Activated CD8-positive, alpha-beta T cell treated with anti-CD3 and anti-CD28 coated beads for 36 hours (primary cell): ENCODE results near the gene NECAB3. TPM values are rescaled to one million over a fixed set of nuclear protein-coding genes. Genes with fewer than 3 reads are reported as not detected.

Experiments used
- ATAC-seq: fragments of 200-7000 bp; cut with Tn5 transposase; one replicate; pipeline ENCODE4 v1.10.0; 2021; ENCODE audit warnings: mild to moderate bottlenecking, moderate library complexity
- CTCF ChIA-PET: fragments of 350-600 bp; sonication (Branson Sonifier 250); formaldehyde crosslinking; loops from one replicate; lab custom pipeline; 2021; ENCODE audit warnings: antibody characterized with exemption; lab: Charles Lee
- POLR2A ChIA-PET: fragments of 350-600 bp; sonication (Branson Sonifier 250); formaldehyde crosslinking; loops from one replicate; lab custom pipeline; 2021; ENCODE audit warnings: antibody characterized with exemption; lab: Charles Lee
- DNase-seq: peaks from one replicate; pipeline ENCODE4 v3.0.0-alpha.2; 2020
- H3K27ac Mint-ChIP-seq: one replicate; pipeline ENCODE4 v1.8.0; 2021; ENCODE audit warnings: mild to moderate bottlenecking, mixed read lengths
- H3K27me3 Mint-ChIP-seq: one replicate; pipeline ENCODE4 v1.8.0; 2021; ENCODE audit warnings: mixed read lengths
- H3K36me3 Mint-ChIP-seq: one replicate; pipeline ENCODE4 v1.8.0; 2021; ENCODE audit warnings: low read depth, mixed read lengths
- H3K4me1 Mint-ChIP-seq: one replicate; pipeline ENCODE4 v1.8.0; 2021; ENCODE audit warnings: low read depth, mixed read lengths
- H3K4me3 Mint-ChIP-seq: one replicate; pipeline ENCODE4 v1.8.0; 2021; ENCODE audit warnings: mild to moderate bottlenecking, moderate library complexity, mixed read lengths
- H3K9me3 Mint-ChIP-seq: one replicate; pipeline ENCODE4 v1.8.0; 2021; ENCODE audit warnings: mixed read lengths
- intact Hi-C: fragments of 100-400 bp; cut with micrococcal nuclease; formaldehyde crosslinking; loops from one replicate; pipeline ENCODE4 v1.10.0; 2022
- total RNA-seq, 2 experiments: library from RNA; stranded (reverse); gene quantifications; one replicate each; pipeline ENCODE4 v1.2.3, GENCODE V29; 2021
- TF ChIP-seq, protein P1 (sequence below): fragments of 200-600 bp; IDR thresholded peaks from one replicate; pipeline ENCODE4 v1.8.0; 2022; ENCODE audit warnings: antibody characterized with exemption, mild to moderate bottlenecking

NECAB3 gene
- total RNA-seq, 2 experiments from 2014 or later, result 13.7 to 16.0 TPM

DNA sequence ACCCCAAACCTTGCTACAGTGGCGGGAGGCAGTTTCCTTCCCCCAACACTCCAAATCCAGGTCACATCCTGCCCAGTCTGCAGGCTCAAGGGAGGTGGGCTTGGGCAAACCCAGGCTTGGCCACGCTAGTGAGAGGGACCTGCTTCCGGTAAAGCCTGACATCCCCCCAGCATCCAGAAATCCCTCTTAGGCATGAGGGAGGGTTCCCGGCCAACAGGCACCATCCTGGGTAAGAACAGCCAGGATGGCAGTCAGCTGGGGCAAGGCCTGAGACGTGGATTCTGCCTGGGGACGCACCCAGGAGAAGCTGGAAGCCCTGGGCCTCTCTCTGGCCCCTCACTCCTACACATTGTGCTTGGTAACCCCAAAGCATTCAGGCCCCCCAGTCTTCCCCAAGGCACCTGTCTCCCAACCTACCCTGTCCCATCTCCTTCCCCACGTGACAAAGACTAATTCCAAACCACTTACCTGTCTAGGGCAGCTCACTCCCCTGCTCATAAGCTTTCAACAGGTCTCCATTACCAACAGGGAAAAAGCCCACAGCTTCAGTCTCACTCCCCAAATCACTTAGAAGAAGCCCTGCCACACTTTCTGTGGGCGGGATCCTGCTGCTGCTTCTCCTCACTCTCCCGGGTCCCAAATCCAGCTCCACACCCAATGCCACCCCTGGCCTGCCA is 10.0 kb downstream of the NECAB3 start:
- no peak for DNase-seq
- peak overlapping the region; percentile 72 for H3K27ac Mint-ChIP-seq
- no peak for ATAC-seq
- peaks cover 37% of the 10 kb centered on the region for H3K4me1 Mint-ChIP-seq
- intact Hi-C loops, result no loop called here
- H3K4me3 Mint-ChIP-seq, result peak overlapping the region; percentile 67
- peaks cover 10% of the 10 kb centered on the region for H3K36me3 Mint-ChIP-seq
- TF ChIP-seq, protein P1, sequence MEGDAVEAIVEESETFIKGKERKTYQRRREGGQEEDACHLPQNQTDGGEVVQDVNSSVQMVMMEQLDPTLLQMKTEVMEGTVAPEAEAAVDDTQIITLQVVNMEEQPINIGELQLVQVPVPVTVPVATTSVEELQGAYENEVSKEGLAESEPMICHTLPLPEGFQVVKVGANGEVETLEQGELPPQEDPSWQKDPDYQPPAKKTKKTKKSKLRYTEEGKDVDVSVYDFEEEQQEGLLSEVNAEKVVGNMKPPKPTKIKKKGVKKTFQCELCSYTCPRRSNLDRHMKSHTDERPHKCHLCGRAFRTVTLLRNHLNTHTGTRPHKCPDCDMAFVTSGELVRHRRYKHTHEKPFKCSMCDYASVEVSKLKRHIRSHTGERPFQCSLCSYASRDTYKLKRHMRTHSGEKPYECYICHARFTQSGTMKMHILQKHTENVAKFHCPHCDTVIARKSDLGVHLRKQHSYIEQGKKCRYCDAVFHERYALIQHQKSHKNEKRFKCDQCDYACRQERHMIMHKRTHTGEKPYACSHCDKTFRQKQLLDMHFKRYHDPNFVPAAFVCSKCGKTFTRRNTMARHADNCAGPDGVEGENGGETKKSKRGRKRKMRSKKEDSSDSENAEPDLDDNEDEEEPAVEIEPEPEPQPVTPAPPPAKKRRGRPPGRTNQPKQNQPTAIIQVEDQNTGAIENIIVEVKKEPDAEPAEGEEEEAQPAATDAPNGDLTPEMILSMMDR, result no peak
- no peaks in the 10 kb centered on the region for H3K9me3 Mint-ChIP-seq
- no peaks in the 10 kb centered on the region for H3K27me3 Mint-ChIP-seq
- CTCF ChIA-PET, result interaction anchor here (0.7 to 4.7 kb wide), 7 partner anchors 12 to 219 kb away, joined by 3 to 30 read pairs (median 4); partner anchors contain the start of gene SNTA1
- POLR2A ChIA-PET, result interaction anchor here (0.6 to 15.4 kb wide), 9 partner anchors 8 to 221 kb away, joined by 3 to 262 read pairs (median 4); partner anchors contain the start of gene NECAB3

DNA sequence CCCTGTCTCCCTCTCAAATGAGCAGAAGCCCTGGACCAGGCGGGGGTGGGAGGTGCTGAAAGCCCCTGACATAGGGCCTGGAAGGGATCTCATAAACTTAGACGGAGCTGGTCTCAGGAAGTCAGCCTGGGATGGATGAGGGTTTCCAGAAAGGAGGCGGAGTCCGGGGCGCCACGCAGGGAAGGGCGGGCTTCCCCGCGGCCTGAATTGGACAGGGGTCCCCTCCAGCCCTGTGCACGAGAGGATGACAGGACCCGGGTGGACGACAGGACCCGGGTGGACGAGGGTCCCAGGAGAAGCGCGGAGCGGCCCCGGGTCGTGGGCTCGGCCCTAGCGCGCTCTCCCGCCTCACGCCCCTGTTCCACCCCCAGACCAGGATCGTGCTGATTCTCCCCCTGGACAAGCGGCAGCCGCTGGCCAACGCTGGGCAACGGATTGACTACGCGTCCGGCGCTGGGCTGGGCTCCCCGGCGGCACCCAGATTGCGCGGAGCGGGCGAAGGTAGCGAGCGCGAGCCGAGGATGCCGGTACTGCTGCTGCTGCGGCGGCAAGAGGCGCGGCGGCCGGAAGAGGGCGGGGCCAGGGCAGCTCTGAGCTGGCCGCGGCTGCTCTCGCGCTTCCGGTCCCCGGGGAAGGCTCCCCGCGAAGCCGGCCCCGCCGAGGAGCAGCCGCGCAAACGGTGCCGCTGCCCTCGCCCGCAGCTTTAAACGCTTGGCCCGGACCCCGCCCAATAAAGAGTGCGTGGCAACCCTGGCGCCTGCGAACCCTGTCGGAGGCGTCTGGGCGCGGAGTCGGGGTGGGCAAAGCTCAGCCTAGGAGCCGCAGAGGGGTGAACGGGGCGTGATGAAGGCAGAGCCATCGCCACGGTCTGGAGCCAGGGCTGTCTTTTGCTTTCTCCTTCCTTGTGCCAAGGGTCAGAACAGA is 10.8 kb downstream of the NECAB3 start:
- Mint-ChIP-seq H3K9me3 (no peaks in the 10 kb centered on the region), H3K27ac (peak overlapping the region; percentile 87), H3K4me1 (peaks cover 31% of the 10 kb centered on the region), H3K4me3 (peak overlapping the region; percentile 67), H3K27me3 (no peaks in the 10 kb centered on the region), H3K36me3 (peaks cover 4% of the 10 kb centered on the region)
- CTCF ChIA-PET, result interaction anchor here (0.7 to 4.2 kb wide), 4 partner anchors 11 to 215 kb away, joined by 3 to 20 read pairs (median 4); no protein-coding TSS in a partner anchor
- DNase-seq, result peak; percentile 89
- intact Hi-C loops, result no loop called here
- POLR2A ChIA-PET, result interaction anchor here (0.7 to 15.4 kb wide), 7 partner anchors 9 to 219 kb away, joined by 3 to 262 read pairs (median 5); partner anchors contain the start of gene NECAB3
- TF ChIP-seq, protein P1, result no peak
- peak; percentile 71 for ATAC-seq

DNA sequence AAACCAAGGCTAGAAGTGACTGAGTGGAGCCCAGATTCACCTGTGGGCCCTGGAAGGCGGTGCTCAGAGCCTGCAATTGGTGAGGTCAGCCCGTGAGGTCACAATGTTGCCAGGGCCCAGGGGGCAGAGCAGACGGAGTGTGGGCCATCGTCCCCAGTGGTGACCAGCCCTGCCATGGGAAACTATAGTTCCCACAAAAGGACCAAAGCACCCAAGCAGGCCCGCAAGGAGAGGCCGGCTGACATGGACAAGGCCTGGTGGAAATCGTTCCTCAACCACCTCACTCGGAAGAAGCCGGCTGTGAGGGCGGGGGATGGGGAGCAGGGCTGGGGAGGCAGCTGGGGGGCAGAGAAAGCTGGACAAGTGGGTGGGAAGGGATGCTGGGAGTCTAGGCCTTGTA is 12.1 kb downstream of the NECAB3 start, which contains the start of gene C20orf144:
TSS of gene C20orf144 (plus strand) at position 156 of the 400 bp plus-strand sequence. CDS start at position 175, 19 bp downstream.
- DNase-seq (no peak), ATAC-seq (no peak)
- ChIA-PET CTCF (interaction anchor here (1.8 to 4.2 kb wide), 2 partner anchors 10 to 25 kb away, joined by 4 to 20 read pairs; no protein-coding TSS in a partner anchor), POLR2A (interaction anchor here (0.8 to 15.4 kb wide), 2 partner anchors 18 to 27 kb away, joined by 3 to 262 read pairs; partner anchors contain the start of gene NECAB3)
- no peaks in the 10 kb centered on the region for H3K27me3 Mint-ChIP-seq
- intact Hi-C loops, result no loop called here
- peak within 1 kb of the TSS; percentile 67 for H3K4me3 Mint-ChIP-seq
- TF ChIP-seq, protein P1, result no peak
- no peaks in the 10 kb centered on the region for H3K9me3 Mint-ChIP-seq
- H3K27ac Mint-ChIP-seq, result peak within 1 kb of the TSS; percentile 39
- peaks cover 29% of the 10 kb centered on the region for H3K4me1 Mint-ChIP-seq
- H3K36me3 Mint-ChIP-seq, result no peaks in the 10 kb centered on the region

DNA sequence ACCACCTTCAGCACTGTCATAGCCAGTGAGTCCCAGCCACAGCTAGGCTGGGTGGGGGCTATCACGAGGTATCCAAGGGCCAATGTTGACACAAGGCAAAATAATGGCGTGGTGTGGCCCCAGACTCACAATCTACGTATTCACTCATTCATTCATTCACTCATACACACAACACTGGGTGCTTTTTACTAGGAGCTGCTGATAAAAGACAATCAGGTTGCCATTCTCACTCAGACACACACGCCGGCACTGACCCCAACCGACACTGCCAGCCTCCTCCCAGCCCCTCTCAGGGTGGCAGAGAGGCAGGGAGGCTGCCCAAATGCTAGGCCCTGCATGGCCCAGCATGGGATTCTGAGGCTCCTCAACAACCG is 13.6 kb downstream of the NECAB3 start:
- ChIA-PET CTCF (no interaction called here), POLR2A (interaction anchor here (0.7 kb wide), 1 partner anchor 72 kb away, joined by 3 read pairs; no protein-coding TSS in a partner anchor)
- Mint-ChIP-seq H3K4me1 (peaks cover 21% of the 10 kb centered on the region), H3K9me3 (no peaks in the 10 kb centered on the region), H3K27ac (no peak overlapping the region), H3K4me3 (no peak overlapping the region), H3K36me3 (no peaks in the 10 kb centered on the region), H3K27me3 (no peaks in the 10 kb centered on the region)
- TF ChIP-seq, protein P1, result no peak
- ATAC-seq (no peak), DNase-seq (no peak)
- intact Hi-C loops, result no loop called here
